ENCODE data around the gene SENP3.

- TF ChIP-seq TAF1 (IDR thresholded peaks at IDR 0.05; ENCODE audit: borderline replicate concordance, low read depth, low read length) = peak; percentile 57
- TF ChIP-seq POLR2AphosphoS5 (IDR thresholded peaks at IDR 0.05; ENCODE audit: low read depth, low read length) = peak; percentile 85
- TF ChIP-seq POLR2A (IDR thresholded peaks at IDR 0.05; ENCODE audit: low read depth, low read length) = peak; percentile 76
Observed at GRCh38 chr17:7573324-7574080, 11.8 kb downstream of the SENP3 start.

Measured in GM12892 (cell line).